G401.6 (cell line): ENCODE measurements around the gene DLGAP1.

ENCODE experiments used
- FAIRE-seq: peaks from 2 replicates; lab custom pipeline; 2012; peaks lifted over from hg19 to GRCh38; lab: Jason Lieb, UNC

Gene DLGAP1

DNA sequence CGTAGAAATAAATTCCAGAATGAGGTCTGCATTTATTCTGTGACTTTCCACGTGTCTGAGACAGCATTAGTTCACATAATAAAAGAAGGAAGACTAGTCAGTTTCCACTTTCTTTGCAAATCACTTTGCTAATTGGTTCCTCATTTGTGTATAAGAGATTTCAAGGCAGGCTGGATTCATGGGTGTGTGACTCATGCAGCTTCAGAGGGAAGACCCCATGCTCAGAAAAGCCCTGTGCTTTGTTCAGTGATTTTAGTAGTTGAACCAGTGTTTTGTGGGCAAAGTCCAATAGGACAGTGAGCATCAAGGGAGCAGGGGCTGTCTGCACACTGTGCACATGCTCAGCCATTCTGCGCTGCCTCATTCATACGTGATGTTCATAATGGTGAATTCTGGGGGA, 297.8 kb downstream of the DLGAP1 start:
- no peak for FAIRE-seq

- FAIRE-seq, result no peak
These were observed 308.3 kb downstream of the DLGAP1 start for GRCh38 chr18:4146797-4147196.

DNA sequence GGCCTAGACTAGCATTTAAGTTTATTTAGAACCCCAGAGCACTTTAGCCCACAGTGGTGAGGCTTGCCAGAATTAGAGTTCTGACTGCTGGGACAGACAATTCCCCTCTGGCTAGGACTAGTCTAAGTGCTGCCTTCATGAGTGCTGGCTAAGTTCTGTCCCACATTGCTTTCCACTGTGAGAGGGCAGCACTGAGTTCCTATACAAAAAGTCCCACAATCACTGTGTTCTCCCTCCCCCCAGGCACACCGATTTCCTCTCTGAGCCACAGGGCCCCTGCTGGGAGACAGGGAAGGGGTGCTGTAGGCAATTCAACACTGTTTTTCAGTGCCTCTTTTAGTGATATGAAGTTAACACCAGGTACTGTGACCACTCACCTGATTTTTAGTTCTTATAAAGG, 310.9 kb downstream of the DLGAP1 start:
- no peak for FAIRE-seq

- FAIRE-seq, result no peak
These were observed 311.5 kb downstream of the DLGAP1 start for GRCh38 chr18:4143585-4143984.

DNA sequence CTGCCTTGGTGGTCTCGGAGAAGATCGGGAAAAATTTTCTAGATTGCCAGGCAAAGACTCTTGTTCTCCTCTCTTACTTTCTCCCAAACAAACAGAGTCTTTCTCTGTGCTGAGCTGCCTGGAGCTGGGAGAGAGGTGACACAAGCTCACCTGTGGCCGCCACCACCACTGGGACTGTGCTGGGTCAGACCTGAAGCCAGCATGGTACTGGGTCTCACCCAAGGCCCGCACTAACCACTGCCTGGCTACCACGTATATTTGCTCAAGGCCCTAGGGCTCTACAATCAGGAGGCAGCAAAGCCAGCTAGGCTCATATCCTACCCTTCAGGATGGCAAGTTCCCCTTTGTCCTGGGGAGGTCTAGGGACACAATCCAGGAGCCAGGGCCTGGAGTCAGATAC, 312.2 kb downstream of the DLGAP1 start:
- no peak for FAIRE-seq

GRCh38 chr18:4134700-4135099, 320.4 kb downstream of the DLGAP1 start:
- FAIRE-seq, result no peak

DNA sequence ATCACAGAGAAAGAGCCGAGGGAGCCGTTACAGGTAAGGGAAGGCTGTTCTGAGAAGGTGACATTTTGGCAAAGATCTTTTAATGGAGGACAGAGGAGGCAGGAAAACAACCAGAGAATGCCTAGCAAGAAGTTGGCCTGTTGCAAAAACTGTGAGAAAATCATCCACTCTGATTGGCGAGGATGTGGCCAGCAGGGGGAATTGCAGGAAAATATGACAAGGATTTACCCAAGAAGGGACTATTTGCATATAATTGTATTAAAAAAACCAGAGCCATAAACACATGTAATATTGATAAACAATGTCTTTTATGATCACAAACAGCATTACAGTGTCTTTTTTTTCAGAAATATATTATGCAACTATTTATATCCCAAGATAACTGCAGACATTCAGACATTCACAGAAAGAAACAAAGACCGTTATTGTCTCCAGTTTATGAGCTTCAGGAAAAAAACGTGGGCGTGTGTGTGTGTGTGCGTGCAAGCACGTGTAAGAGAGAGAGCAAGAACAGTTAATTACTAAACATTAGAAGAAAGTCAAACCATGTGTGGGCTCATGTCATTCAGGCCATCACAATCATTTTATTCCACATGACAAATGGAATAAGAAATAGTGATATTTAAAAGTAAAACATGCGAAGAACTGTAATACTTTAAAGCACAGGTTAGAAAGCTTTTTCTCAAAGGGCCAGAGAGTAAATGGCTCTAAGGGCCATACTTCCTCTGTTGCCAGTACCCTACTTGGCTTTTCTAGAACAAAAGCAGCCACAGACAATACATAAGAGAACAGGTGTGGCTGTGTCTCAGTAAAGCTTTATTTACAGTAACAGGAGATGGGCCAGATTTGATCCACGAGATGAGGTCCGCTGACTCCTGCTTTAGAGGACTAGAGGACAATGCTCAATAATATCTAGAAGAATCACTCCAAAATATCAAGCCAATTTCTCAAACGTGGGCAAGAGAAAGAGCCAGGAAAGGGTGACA, 324.1 kb downstream of the DLGAP1 start:
- FAIRE-seq, result no peak

GRCh38 chr18:4126939-4127338, 328.2 kb downstream of the DLGAP1 start:
- FAIRE-seq, result no peak

DNA sequence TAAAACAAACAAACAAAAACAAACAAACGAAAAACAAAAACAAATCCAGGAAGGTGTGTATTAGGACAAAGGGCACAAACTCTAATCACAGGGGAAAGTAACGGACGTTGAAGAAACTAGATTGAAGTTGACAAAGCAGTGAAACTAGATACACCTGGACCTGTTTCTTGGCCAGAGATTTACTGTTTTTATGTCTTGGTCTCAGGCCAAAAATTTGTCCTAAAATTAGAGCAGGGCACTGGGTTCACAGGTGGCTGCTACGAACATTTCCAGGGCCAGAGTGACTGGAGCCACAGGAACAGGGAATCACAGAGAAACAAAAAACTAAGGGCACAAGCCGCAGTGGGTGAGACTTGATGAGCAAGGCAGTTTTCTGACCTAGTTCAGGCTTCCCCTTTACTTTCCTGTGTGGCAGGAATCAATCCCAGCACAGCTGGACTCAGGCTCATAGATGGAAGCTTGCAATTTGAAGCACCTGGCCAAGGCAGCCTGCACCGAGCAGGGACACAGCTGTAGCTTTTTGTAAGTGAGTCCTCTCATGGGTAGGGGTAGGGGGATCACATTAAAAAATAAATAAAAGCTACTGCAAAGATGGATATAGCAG, 329.4 kb downstream of the DLGAP1 start:
- FAIRE-seq, result no peak

- no peak for FAIRE-seq
These were observed 329.9 kb downstream of the DLGAP1 start for GRCh38 chr18:4125224-4125623.

DNA sequence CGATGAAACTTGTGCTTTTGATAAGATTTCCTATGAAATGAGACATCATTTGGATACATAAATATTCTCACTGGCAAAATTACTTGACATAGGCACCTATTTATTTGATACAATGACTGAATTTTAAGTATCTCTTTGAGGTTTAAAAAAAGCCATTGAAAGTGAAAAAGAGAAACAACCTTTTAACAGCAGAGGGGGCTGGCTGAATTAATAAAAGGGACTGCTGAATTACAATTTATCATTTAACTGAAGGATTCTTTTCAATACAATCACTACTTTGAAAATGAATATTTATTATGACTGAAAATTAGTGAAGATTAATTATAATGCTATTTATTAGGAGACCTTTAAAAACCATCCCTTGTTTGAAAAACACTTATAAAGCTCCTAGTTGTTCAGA, 335.3 kb downstream of the DLGAP1 start:
- no peak for FAIRE-seq

- FAIRE-seq, result no peak
These were observed 335.9 kb downstream of the DLGAP1 start for GRCh38 chr18:4119127-4119648.

- no peak for FAIRE-seq
These were observed 347.1 kb downstream of the DLGAP1 start for GRCh38 chr18:4108016-4108415.

- FAIRE-seq, result no peak
These were observed 348.0 kb downstream of the DLGAP1 start for GRCh38 chr18:4107049-4107467.

GRCh38 chr18:4106407-4107033, 348.6 kb downstream of the DLGAP1 start:
- FAIRE-seq, result peak; percentile 86

- no peak for FAIRE-seq
These were observed 352.2 kb downstream of the DLGAP1 start for GRCh38 chr18:4102901-4103300.

DNA sequence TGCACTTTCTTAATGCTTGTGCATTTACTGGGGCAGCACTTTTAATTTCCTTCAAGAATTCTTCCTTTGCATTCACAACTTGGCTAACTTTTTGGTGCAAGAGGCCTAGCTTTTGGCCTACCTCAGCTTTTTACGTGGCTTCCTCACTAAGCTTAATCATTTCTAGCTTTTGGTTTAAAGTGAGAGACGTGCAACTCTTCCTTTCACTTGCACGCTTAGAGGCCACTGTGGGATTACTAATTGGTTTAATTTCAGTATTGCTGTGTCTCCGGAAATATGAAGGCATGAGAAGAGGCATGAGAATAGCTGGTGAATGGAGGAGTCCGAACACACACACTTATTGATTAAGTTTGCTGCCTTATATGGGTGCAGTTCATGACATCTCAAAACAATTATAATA, 354.1 kb downstream of the DLGAP1 start:
- FAIRE-seq, result no peak

DNA sequence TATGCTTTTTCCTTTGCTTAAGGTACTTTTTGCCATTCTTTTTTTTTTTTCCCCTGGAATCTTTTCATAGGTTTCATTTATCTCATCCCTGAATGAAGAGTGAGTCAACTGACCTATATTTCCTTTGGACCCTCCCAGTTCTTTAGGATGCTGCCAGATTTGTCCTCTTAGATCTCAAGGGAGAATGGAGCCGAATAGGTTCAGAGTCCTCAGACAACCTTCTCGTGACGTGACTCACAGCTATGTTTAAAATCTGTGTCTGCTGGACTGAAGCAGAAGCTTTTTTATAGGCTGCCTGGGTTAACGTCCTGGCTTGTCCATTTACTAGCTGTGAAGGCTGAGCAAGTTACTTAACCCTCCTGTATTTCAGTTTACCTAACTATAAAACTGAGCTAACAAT, 358.6 kb downstream of the DLGAP1 start:
- FAIRE-seq, result no peak

DNA sequence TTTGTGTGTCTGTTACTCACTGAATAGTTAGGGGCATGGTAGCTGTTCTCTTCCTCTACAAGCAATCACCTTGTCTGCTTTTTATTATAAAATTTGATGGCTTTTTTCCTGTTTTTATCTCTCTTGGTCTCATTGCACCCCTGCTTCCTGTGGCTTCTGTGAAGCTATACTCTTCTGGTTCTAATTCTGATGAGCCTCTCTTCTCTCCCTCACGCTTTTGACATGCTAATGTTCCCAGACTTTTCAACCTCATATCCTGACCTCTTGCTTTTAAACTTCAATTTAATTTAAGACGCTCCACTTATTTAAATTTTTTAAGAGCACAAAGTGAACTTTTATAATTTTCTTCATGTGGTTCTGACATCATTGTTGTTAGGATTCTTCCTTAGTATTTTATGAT, 361.4 kb downstream of the DLGAP1 start:
- FAIRE-seq, result no peak

- FAIRE-seq, result no peak
These were observed 370.7 kb downstream of the DLGAP1 start for GRCh38 chr18:4084382-4084900.

DNA sequence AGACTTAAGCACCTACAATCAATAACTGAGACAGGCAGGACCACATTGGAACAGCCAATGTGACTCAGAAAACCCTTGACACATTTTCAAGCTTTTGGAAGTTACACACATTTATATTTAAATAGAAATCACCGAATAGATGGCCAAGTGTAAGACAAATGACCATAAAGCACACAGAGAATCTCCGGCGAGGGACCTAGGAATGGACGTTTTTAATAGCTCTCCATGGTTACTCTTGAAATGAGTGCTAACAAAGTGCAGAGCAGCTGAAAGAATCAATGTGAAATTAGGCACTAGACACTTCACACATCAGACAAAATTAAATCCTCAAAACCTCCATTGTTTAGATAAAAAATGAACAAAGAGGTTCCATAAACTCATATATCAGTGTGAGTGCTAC, 376.9 kb downstream of the DLGAP1 start:
- no peak for FAIRE-seq

DNA sequence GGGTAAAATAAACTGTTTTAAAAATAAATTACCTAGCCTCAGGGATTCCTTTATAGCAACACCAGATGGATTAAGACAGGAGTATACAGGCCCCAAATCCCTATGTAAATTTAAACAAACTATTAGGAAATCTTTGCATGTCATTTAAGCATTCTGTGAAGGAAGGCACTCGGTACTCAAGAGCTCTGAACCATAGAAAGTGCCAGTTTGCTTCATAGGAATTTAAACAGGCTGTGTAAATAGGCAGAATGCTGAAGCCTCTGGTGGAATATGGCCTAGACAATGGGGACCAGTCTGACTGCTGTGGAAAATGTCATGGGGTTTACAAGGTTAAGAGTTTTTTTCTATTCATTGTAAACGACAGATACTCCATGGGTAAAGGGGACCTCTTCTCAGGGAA, 377.4 kb downstream of the DLGAP1 start:
- no peak for FAIRE-seq

DNA sequence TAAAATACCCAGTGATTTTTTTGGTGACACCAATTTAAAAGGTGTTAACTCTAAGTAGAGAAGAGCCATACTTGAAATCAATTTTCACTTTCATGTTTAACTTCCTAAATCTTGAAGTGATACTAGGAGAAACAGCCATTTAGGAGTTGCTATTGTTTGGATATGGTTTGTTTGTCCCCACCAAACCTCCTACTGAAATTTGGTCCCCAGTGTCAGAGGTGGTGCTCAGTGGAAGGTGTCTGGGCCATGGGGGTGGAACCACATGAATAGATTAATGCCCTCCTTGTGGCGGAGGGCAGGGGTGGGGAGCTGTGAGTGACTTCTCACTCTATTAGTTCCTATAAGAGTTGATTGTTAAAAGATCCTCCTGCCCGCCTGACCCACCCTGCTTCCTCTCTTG, 377.9 kb downstream of the DLGAP1 start:
- no peak for FAIRE-seq
